HG03159 (cell line): Measurements from ENCODE around the gene DNAJC13.
"Not testable (repeated sequence)": the region's sequence is repeated elsewhere in the genome, so short reads cannot be mapped to it uniquely, and the experiment has no call there.

ENCODE experiments used
- ATAC-seq: cut with Tn5 transposase; IDR thresholded peaks from one replicate; pipeline ENCODE4 v1.9.1; 2021; ENCODE audit warnings: mild to moderate bottlenecking, moderate library complexity; ENCODE audit not compliant: unreplicated experiment

DNAJC13 gene

DNA sequence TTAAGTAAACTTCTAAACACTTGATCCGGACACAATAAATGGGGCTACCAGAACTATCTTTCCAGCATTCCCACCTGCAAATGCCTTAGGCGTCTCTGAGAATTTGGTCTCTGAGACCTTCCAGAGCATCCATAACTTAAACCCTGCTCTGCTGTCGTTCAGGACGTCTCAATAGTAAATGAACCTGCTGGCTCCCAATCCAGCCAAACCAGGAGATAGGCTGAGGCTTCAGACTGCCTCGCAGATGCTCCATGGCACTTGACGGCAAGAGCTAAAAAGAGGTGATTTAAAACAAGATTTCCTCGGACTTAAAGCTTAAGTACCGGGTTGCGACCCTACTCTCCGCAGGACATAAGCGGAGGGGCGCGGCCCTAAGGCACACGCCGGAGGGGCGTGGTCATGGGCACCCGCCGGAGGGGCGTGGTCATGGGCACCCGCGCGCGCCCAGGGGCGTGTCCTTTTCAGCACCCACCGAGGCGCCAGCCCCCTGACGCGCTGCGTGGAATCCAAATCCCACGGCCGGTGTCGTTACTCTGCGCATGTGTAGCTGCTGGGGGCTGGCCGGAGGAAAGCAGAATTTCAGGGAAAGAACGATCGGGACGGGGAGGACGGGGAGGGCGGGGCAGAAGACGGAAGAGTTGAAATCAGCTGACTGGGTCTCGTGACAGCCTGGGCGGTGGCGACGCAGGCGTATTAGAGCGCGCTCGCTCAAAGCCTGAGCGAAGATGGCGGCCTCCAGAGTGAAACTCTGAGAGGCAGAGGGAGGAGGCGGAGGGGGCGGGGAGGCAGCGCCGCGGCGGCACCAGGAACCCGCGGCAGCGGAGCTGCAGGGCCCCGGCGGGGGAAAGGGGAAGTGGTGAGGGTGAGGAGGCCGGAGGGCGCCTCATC is at the start of gene DNAJC13:
TSS of gene DNAJC13 (plus strand) at position 696 of the 888 bp plus-strand sequence. CDS start 17,049 bp downstream, outside the sequence.
- peak; percentile 89 for ATAC-seq

GRCh38 chr3:132368515-132368914 is 48.8 kb upstream of the DNAJC13 start:
- no peak for ATAC-seq

DNA sequence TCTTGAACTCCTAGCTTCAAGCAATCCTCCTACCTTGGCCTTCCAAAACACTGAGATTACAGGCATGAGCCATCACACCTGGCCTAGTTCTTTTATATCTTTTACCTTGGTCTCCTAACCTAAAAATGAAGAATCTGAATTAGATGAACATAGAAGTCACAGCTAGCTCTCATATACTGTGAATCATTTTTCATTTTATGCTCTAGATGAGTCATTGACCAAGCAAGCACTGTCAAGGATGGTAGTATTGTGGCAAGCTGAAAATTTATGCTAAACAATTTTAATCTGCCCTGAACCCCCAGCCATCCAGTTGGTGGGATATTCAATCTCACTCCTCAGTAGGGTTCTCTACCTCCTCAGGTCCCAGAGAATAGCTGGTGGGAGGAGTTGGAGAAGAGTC is 48.3 kb upstream of the DNAJC13 start:
- ATAC-seq: no peak

DNA sequence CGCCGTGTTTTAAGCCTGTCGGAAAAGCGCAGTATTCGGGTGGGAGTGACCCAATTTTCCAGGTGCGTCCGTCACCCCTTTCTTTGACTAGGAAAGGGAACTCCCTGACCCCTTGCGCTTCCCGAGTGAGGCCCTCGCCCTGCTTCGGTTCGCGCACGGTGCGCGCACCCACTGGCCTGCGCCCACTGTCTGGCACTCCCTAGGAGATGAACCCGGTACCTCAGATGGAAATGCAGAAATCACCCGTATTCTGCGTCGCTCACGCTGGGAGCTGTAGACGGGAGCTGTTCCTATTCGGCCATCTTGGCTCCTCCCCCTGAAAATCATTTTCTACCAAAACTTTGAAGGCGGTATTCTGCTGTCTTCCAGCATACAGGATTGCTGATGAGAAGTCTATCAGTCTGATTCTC is 40.4 kb upstream of the DNAJC13 start:
- ATAC-seq: not testable (repeated sequence)

DNA sequence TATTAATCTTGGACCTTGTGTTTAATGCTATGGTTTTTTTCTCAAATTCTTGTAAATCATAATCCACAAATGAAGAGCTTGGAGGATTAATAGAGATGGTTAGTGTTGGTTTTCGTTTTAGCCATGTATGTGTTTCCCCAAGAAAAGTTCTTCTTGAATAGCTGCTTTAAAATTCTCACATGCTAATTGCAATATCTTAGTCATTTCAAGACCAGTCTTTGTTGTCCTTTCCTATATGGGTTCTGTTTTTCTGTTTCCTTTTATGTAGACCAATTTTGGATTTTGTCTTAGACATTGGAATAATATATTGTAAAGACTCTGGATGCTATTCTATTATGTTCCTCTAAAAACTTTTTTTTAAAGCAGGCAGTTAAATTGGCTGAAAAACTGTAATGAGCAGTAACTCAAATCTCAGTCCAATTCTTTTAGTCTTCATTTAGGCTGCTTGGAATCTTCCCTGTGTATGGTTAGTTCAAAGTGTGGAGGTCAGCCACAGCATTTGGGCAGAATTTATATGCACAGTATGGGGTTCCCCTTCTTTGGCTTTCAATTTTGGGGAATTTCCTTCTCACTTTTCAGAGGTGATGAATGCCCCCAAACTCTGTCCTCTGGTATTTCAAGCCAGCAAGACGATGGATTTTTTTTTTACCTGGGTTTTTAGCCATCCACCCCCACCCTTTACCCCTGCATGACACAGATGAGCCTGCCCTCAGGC is 39.1 kb upstream of the DNAJC13 start:
- no peak for ATAC-seq

GRCh38 chr3:132378846-132379245 is 38.5 kb upstream of the DNAJC13 start:
- ATAC-seq: no peak

- no peak for ATAC-seq
These were observed 36.4 kb upstream of the DNAJC13 start for GRCh38 chr3:132380920-132381319.

DNA sequence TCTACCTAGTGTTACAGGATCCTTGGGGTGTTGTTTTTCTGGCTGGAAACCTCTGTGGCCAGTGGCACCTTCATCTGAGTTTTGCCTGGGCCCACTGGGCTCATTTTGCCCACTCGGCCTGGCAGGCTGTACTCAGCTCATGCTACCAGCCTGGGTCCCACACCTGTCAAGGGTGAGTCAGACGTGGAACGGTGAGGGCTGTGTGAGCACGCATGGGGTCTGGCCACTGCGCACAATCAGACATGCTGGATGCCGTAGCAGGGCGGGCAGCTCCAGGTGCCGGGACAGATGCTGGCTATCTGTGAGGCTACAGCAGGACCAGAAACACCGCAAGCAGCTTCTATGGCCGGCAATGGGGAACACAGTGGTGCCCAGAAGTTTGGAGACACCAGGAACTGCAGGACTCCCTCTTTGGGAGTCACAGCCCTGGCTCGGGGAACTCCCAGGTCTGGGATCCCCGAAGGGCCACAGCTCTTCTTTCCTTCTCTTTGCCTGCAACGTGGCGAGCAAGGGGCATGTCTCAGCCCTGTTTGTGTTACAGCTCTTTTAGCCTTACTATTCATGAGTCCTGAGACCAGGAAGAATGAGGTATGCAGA is 35.9 kb upstream of the DNAJC13 start:
- ATAC-seq: no peak

DNA sequence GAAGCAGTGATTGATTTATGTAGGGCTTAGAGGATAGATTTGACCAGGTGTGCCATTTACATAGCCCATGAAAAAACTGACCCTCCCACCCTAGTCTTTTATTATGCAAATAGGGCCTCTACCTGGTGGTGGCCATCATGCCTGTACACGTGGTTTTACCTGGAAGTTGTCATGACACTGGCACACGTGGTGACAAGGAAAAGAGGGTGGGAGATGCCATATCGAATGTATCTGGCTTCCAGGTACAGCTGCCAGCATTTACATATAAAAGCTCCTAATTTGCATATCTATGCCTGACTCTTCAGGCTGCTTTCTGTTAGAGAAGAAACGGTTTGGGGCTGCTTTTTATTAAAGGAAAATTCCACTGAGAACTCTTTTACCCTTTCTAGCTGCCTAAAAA is 35.0 kb upstream of the DNAJC13 start:
- ATAC-seq: no peak

DNA sequence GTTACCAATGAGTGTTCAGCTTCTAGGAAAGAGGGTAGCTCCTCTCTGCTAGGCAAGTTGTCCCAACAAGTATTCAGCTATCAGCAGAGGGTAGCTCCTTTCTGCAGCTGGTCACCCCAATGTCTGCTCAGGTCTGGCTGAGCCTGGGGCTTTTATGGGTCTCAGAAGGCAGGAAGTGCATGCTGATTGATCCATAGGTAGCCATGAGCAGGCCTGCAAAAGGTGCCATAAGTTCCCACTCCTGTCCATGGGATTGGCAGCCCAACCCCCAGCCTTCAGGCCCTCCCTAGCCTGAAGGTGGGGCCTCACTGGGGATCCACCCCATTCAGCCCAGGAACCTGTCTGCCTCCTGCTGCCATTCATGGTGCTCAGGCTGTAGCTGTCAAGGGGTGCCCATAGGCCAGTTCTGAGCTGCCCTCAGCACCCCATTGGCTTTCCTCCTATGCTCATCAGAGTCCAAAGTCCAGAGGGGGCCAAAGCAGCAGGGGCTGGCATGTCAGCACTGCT is 34.6 kb upstream of the DNAJC13 start:
- ATAC-seq: no peak

GRCh38 chr3:132386259-132386658 is 31.0 kb upstream of the DNAJC13 start:
- ATAC-seq: no peak

DNA sequence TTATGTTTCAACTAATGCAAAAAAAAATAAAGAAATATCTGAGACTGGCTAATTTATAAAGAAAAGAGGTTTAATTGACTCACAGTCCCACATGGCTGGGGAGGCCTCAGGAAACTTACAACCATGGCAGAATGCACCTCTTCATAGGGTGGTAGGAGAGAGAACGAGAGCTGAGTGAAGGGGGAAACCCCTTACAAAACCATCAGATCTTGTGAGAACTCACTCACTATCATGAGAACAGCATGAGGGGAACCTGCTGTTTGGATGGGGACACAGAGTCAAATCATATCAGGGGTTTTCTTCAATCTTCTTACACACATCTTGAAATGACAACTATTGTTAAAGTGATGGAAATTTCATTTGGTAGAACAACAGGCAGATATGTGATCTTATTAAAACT is 24.6 kb upstream of the DNAJC13 start:
- not testable (repeated sequence) for ATAC-seq

GRCh38 chr3:132394320-132394719 is 23.0 kb upstream of the DNAJC13 start:
- ATAC-seq: no peak

GRCh38 chr3:132395126-132395525 is 22.2 kb upstream of the DNAJC13 start:
- ATAC-seq: no peak

DNA sequence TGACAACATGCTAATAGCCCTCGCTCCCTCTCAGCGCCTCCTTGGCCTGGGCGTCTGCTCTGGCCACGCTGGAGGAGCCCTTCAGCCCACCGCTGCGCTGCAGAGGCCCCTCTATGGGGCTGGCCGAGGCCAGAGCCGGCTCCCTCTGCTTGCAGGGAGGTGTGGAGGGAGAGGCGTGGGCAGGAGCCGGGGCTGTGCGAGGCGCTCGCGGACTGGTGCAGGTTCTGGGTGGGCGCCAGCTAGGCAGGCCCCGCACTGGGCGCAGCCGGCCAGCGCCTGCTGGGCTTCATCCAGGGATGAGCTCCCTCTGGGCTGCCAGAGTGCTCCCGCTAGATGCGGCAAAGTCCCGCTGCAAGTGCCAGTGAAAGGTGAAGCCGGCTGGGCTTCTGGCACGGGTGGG is 21.0 kb upstream of the DNAJC13 start:
- ATAC-seq: no peak

- ATAC-seq: not testable (repeated sequence)
These were observed 20.5 kb upstream of the DNAJC13 start for GRCh38 chr3:132396776-132397175.

- peak; percentile 63 for ATAC-seq
These were observed 18.0 kb upstream of the DNAJC13 start for GRCh38 chr3:132399054-132399929.

- ATAC-seq: no peak
These were observed 16.0 kb upstream of the DNAJC13 start for GRCh38 chr3:132401255-132401654.

DNA sequence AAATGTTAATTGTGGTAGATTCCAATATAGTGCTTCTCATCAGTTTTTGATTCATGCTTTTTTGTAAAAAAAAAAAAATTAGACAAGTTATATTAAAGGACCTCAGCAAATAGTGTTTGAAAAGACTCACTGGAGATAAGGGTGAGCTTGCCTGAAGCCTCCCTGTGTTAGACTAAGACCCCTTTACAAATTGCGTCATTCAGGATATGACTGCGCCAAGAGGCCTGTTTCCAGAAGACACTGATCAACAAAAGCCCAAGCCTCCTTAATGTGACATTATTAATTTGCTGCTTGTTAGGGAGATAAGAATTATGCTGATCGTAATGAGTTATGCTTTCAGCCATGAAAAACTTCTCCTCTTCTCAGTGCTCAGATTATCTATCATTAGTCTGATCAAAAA is 13.0 kb upstream of the DNAJC13 start:
- ATAC-seq: no peak

DNA sequence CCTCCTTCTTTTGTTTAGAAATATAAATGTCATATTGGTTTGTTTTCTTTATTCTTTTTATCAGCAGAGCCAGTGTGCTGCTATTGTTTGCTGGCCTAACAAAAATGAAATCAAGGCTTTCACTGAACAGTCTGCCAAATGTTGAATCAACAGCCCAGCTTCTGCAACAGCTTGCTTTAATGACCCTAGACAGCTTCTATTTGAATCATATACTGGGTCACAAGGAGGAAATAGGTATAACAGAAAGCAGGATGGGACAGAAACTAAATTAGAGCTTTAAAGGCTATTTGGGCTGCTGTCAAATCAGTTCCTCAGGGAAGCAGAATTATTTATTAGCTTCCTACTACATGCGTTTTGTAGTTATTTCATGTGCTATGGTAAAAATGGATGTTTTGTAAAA is 12.1 kb upstream of the DNAJC13 start:
- ATAC-seq: no peak
